Smooth muscle cell (in vitro differentiated cells): Measurements from ENCODE around the gene KCNMA1. TPM values are rescaled to one million over a fixed set of nuclear protein-coding genes. Genes with fewer than 3 reads are reported as not detected.

Experiments used
- DNase-seq: peaks from one replicate; lab custom pipeline; 2025; ENCODE audit not compliant: unreplicated experiment; lab: John Stamatoyannopoulos, UW
- H2AFZ ChIP-seq: fragments of 200-600 bp; sonication (generic); 2 replicates; pipeline ENCODE4 v1.6.0; 2016; ENCODE audit warnings: antibody characterized with exemption, low read depth, mild to moderate bottlenecking
- H3F3A ChIP-seq: fragments of 200-600 bp; sonication (generic); 2 replicates; pipeline ENCODE4 v1.6.0; 2017; ENCODE audit warnings: antibody characterized with exemption, low read depth
- H3K27ac ChIP-seq: fragments of 200-600 bp; sonication (generic); 2 replicates; pipeline ENCODE4 v1.5.1; 2016; ENCODE audit warnings: low read depth, mild to moderate bottlenecking
- H3K27me3 ChIP-seq: fragments of 200-600 bp; sonication (generic); 2 replicates; pipeline ENCODE4 v1.6.1; 2016; ENCODE audit warnings: low read depth, mild to moderate bottlenecking
- H3K36me3 ChIP-seq: fragments of 200-600 bp; sonication (generic); 2 replicates; pipeline ENCODE4 v1.5.1; 2016; ENCODE audit warnings: low read depth
- H3K4me1 ChIP-seq: fragments of 200-600 bp; sonication (generic); 2 replicates; pipeline ENCODE4 v1.5.1; 2016; ENCODE audit warnings: low read depth
- H3K4me2 ChIP-seq: fragments of 200-600 bp; sonication (generic); 2 replicates; pipeline ENCODE4 v1.6.0; 2016; ENCODE audit warnings: mild to moderate bottlenecking
- H3K4me3 ChIP-seq: fragments of 200-600 bp; sonication (generic); 2 replicates; pipeline ENCODE4 v1.5.1; 2016; ENCODE audit warnings: mild to moderate bottlenecking
- H3K79me2 ChIP-seq: fragments of 200-600 bp; sonication (generic); 2 replicates; pipeline ENCODE4 v1.6.0; 2016; ENCODE audit warnings: low read depth, mild to moderate bottlenecking
- H3K9ac ChIP-seq: fragments of 200-600 bp; sonication (generic); 2 replicates; pipeline ENCODE4 v1.6.0; 2016; ENCODE audit warnings: low read depth
- H3K9me3 ChIP-seq: fragments of 200-600 bp; sonication (generic); replicated peaks from 2 replicates; pipeline ENCODE4 v1.5.1; 2016; ENCODE audit warnings: low read depth
- H4K20me1 ChIP-seq: fragments of 200-600 bp; sonication (generic); 2 replicates; pipeline ENCODE4 v1.6.0; 2016; ENCODE audit warnings: low read depth
- CTCF ChIP-seq: fragments of 200-600 bp; sonication (generic); IDR thresholded peaks from 2 replicates; pipeline ENCODE4 v1.5.1; 2017; ENCODE audit warnings: borderline replicate concordance, mild to moderate bottlenecking, antibody characterized with exemption; ENCODE audit not compliant: insufficient read depth, poor library complexity, severe bottlenecking
- WGBS: methylation state at CpG from one replicate; pipeline ENCODE4 v1.1.7; 2016; ENCODE audit warnings: low lambda C conversion rate; 5-methylcytosine and 5-hydroxymethylcytosine counted together
- polyA plus RNA-seq: library from polyadenylated mRNA; unstranded; fragments of >200 nt; fragmentation: Nextera tagmentation; extraction: Ambion mirVana; gene quantifications from 2 replicates; pipeline ENCODE4 v1.2.1, GENCODE V29; 2016
- total RNA-seq: library from RNA; depleted of rRNA; stranded (reverse); fragments of >200 nt; gene quantifications from 2 replicates; pipeline ENCODE4 v1.2.3, GENCODE V29; 2014

KCNMA1 gene
- total and polyA plus RNA-seq, 2 experiments from 2014 or later: 9.1 to 23.4 TPM

GRCh38 chr10:76878514-76878913, 759.1 kb downstream of the KCNMA1 start:
- H3K9ac ChIP-seq: no peak overlapping the region
- no peak overlapping the region for H3K4me2 ChIP-seq
- no peaks in the 10 kb centered on the region for H3K27me3 ChIP-seq
- no peak for TF ChIP-seq CTCF
- H3K9me3 ChIP-seq: no peaks in the 10 kb centered on the region
- H2AFZ ChIP-seq: no peak overlapping the region
- H3K4me3 ChIP-seq: no peak overlapping the region
- no peak overlapping the region for H3K27ac ChIP-seq
- no peaks in the 10 kb centered on the region for H4K20me1 ChIP-seq
- no peaks in the 10 kb centered on the region for H3K79me2 ChIP-seq
- no peak for DNase-seq
- WGBS: 90% methylated on average over 3 of the region's 3 CpGs
- no peaks in the 10 kb centered on the region for H3F3A ChIP-seq
- no peaks in the 10 kb centered on the region for H3K36me3 ChIP-seq
- peaks cover 12% of the 10 kb centered on the region for H3K4me1 ChIP-seq

GRCh38 chr10:76874896-76875295, 762.7 kb downstream of the KCNMA1 start:
- Histone ChIP-seq H3K9ac (no peak overlapping the region), H3K27me3 (no peaks in the 10 kb centered on the region), H3K79me2 (no peaks in the 10 kb centered on the region), H3F3A (no peaks in the 10 kb centered on the region), H3K27ac (no peak overlapping the region), H3K36me3 (no peaks in the 10 kb centered on the region), H4K20me1 (no peaks in the 10 kb centered on the region), H3K4me2 (no peak overlapping the region), H3K9me3 (no peaks in the 10 kb centered on the region), H2AFZ (no peak overlapping the region), H3K4me1 (no peaks in the 10 kb centered on the region), H3K4me3 (no peak overlapping the region)
- no peak for TF ChIP-seq CTCF
- 90% methylated on average over 3 of the region's 3 CpGs for WGBS
- no peak for DNase-seq

GRCh38 chr10:76874176-76874575, 763.4 kb downstream of the KCNMA1 start:
- Histone ChIP-seq H3K9me3 (no peaks in the 10 kb centered on the region), H3K27ac (no peak overlapping the region), H3K4me3 (no peak overlapping the region), H3K9ac (no peak overlapping the region), H3K27me3 (no peaks in the 10 kb centered on the region), H3K4me2 (no peak overlapping the region), H4K20me1 (no peaks in the 10 kb centered on the region), H3K4me1 (no peaks in the 10 kb centered on the region), H2AFZ (no peak overlapping the region), H3F3A (no peaks in the 10 kb centered on the region), H3K36me3 (no peaks in the 10 kb centered on the region), H3K79me2 (no peaks in the 10 kb centered on the region)
- no peak for TF ChIP-seq CTCF
- 73% methylated on average over 1 of the region's 1 CpG for WGBS
- DNase-seq: no peak

- H3K4me2 ChIP-seq: no peak overlapping the region
- no peaks in the 10 kb centered on the region for H3K36me3 ChIP-seq
- 94% methylated on average over 2 of the region's 2 CpGs for WGBS
- TF ChIP-seq CTCF: no peak
- no peak overlapping the region for H3K27ac ChIP-seq
- H3K79me2 ChIP-seq: no peaks in the 10 kb centered on the region
- no peak overlapping the region for H3K4me3 ChIP-seq
- no peaks in the 10 kb centered on the region for H3K27me3 ChIP-seq
- no peak overlapping the region for H2AFZ ChIP-seq
- H3K9ac ChIP-seq: no peak overlapping the region
- no peaks in the 10 kb centered on the region for H4K20me1 ChIP-seq
- DNase-seq: no peak
- H3K9me3 ChIP-seq: no peaks in the 10 kb centered on the region
- H3K4me1 ChIP-seq: no peaks in the 10 kb centered on the region
- no peaks in the 10 kb centered on the region for H3F3A ChIP-seq
These were observed 765.8 kb downstream of the KCNMA1 start for GRCh38 chr10:76871697-76872295.
